HG03565 (cell line): ENCODE results near the gene BGLAP.

Experiments used
- ATAC-seq: cut with Tn5 transposase; IDR thresholded peaks from one replicate; pipeline ENCODE4 v1.9.1; 2021; ENCODE audit warnings: mild to moderate bottlenecking, moderate library complexity; ENCODE audit not compliant: unreplicated experiment

BGLAP gene

DNA sequence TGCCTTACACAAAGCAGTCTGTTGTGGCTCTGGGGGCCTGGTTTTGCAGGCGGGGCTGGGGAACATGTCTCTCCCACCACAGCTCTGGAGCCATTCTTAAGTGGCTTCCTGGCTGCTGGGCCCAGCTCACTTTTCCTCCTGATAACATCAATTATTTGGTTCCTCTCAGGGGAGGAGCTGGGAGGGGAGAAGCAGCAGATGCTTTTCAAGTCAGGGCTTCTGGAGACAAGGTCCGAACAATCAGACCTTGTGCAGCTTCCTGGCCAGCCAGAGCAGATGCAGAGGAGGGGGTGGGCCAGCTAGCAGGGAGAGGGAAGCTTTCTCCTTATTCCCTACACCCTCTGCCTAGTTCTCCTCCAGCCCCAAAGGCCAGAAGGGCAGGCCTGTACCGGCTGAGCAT lies 9.5 kb downstream of the BGLAP start:
- ATAC-seq, result no peak

- no peak for ATAC-seq
Observed at GRCh38 chr1:156253634-156254033, 11.7 kb downstream of the BGLAP start.

- no peak for ATAC-seq
Observed at GRCh38 chr1:156257711-156258110, 15.7 kb downstream of the BGLAP start.

DNA sequence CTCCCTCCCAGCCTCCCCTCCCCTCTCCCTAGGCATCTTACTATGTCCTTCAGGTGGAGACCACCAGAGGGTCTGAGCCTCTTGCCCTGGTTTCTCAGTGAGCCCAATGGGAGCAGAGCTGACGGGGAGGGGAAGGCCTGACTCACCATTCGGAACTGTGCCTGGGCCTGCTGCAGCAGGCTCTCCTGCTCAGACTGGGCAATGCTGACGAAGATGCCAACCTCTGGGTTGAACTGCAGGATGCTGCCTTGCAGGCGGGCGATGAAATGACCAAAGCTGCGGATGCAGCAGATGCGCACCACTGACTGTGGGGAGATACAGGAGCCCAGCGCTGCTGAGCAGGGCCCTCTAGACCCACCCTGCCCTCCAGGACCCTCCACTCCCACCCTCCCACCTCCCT lies 16.9 kb downstream of the BGLAP start:
- ATAC-seq, result no peak

- no peak for ATAC-seq
Observed at GRCh38 chr1:156259805-156260204, 17.8 kb downstream of the BGLAP start.

DNA sequence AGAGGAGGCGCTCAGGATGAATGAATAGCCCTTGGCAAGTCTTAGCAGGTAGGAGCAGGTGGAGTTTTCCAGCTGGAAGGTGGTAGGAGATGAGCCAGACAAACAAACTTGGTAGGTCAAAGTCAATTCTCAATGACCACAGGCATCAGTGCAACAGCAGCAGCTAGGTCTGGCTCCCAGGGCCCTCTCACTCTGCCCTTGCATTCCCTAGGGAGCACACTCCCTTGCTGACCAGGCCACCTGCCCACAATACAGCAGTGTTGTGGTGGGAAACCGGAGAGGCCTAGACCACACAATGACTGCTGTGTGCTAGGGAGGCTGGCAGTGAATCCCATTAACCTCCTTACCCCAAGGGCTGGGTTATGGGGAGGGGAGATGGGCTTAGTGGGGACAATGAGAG lies 18.9 kb downstream of the BGLAP start:
- no peak for ATAC-seq

GRCh38 chr1:156262461-156263287 lies 20.7 kb downstream of the BGLAP start:
- no peak for ATAC-seq

GRCh38 chr1:156263288-156263655 lies 21.3 kb downstream of the BGLAP start:
- ATAC-seq, result no peak

DNA sequence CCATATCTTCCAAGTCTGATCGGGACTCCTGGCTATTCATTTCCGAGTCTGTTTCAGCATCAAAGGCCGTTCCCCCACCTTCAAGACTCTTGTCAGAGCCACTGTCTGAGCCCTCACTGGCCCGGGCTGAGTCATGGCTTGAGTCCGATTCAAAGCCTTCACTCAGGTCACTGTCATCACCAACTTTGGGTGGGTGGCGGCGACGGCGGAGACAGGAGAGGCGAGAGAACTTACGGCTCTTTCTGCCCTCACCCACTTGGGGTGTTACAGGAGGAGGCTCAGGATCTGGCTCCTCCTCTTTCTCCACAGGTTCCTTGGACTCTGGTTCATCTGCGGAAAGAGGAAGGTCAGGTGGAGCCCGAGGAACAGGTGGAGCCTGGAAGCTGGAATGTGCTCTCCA lies 24.1 kb downstream of the BGLAP start:
- no peak for ATAC-seq

DNA sequence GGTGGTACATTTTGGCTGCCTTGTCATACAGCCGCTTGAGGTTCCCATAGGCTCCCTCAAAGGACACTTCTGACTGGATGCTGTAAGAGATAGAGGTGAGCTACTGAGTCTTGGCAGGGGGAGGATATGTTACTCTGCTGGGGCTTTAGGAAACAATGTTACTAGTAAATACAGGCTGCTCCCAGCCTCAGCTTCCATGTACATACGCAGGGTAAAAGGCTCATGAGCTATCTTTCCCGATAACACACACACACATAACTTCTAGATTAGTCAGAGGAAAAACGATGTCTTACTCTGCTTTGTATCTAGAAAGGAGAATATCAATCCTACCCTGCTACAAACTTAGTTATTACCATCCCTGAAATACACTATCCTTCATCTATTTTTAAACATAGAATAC lies 26.4 kb downstream of the BGLAP start:
- no peak for ATAC-seq

DNA sequence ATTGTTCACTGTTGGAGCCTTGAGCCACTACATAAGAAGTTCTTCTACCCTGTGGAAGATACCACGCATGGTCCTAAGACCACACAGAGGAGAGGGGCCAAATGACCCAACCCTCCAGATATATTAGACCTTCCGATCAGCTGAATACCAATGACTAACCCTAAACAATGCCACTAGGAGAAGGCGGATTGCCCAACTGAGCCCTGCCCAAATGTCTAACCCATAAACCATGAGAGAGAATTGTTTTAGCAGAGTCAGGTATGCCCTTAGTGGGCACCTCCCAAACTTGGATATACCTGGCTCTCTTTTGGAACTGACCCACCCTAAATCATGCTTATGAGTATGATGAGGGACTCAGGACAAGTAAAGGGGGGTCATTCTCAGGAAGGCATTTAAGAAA lies 28.3 kb downstream of the BGLAP start:
- no peak for ATAC-seq

DNA sequence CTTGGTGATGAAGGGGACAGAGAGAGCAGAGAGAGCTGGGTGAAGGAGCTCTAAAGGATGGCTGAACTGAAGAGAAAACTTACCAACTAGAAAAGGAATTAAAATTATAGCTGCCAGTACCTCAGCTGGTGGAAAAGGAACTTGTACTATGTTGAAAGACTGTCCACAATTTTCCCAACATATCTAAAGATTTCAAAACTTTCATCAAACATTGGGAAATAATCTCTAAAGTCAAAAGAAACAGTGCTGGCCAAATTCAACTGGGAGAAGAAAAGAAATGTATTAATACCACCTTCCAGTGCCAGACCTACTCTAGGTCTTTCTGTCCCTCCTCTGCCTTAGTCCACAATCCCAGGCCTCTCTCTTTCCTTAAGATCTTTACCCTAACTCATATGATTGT lies 34.5 kb downstream of the BGLAP start:
- ATAC-seq, result no peak

DNA sequence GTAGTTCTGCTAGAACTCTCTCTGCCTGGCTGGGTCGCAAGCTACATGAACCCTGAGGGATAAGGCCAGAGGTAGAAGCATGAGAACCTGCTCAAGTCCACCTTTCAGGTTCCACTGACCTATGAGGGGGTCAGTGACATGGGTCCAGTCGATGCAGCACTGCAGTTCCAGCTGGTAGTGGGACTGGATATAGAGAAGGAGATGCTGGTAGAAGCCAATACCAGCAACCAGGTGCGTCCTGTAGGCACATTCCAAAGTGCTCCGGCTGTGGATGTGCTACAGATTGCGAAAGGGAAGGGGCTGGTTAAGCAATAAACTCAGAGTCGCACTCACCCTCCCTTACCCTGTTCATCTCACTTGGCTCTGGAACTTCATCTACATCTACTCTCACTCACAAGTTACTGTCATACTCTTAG lies 35.0 kb downstream of the BGLAP start:
- ATAC-seq, result no peak

- no peak for ATAC-seq
Observed at GRCh38 chr1:156279837-156280236, 37.9 kb downstream of the BGLAP start.

DNA sequence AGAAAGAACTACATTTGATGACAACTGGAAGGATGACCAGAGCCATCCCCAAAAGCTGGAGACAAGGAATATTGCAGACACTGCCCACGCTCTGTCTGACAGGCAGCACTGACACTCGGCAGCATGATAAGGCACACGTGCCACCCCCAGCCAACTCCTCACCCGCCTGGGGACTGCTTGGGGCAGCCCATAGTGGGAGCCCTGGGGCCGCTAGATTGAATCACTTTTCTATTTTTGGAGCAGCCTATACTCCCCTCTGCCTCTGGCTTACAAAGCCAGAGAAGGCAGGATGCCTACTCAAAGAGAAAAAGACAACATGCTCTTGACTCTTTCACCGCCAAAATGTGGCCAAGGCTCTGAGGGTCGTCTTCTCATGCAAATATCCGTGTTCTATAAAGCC lies 39.3 kb downstream of the BGLAP start:
- peak; percentile 33 for ATAC-seq

- ATAC-seq, result no peak
Observed at GRCh38 chr1:156281693-156282478, 39.9 kb downstream of the BGLAP start.

GRCh38 chr1:156282479-156283222 lies 40.7 kb downstream of the BGLAP start, which contains the start of gene SMG5:
TSS of gene SMG5 (minus strand) at chr1:156282825. CDS start at chr1:156282680, 145 bp downstream.
- ATAC-seq, result peak; percentile 65

DNA sequence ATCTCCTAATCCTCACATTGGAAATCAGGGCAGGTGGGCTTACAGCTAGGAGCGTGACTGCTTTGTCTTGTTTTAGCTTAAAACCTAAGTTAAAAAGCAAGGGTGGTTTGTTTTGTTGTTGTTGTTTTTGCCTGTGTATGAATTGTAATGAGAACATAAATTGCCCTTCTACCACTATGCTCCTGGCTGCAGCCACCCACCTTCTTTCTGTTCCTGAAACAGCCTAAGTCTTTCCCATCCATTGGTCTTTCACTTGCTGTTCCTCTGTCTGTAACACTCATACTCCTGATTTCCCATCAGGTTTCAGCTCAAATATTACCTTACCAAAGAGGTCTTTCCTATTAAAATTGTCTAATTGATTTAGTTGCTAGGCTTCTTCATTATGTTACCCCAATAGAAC lies 41.5 kb downstream of the BGLAP start:
- ATAC-seq, result no peak

DNA sequence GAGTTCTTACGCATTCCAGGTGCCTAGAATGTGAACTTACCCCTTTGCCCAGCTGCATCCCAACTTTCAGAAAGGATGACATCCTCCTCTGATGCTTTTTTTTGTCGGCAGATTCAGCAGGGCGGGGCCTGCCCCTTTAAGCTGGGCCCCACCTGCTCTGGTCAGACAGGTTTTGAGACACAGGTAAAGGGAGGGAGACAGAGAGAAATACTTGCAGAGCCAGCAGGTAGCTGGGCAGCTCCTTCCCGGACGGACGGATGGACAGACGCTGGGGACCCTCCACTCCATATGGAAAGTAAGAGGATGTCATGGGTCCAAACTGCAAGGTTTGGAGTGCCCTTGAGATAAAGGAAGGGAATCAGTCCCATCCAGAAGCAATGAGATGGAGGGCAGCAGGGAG lies 42.1 kb downstream of the BGLAP start, which contains the start of gene TMEM79:
Gene TMEM79, plus strand, starts transcription at position 214 of the 400 bp plus-strand sequence. CDS start 902 bp downstream, outside the sequence.
- ATAC-seq, result no peak

GRCh38 chr1:156284757-156285156 lies 42.8 kb downstream of the BGLAP start:
- ATAC-seq, result no peak

- ATAC-seq, result no peak
Observed at GRCh38 chr1:156285437-156285836, 43.5 kb downstream of the BGLAP start.
